Measurements from ENCODE around the gene SCNN1G. TPM values are rescaled to one million over a fixed set of nuclear protein-coding genes. Genes with fewer than 3 reads are reported as not detected.

Gene SCNN1G
- total RNA-seq, 3 donors from 2014 or later (not counting 1 experiment from before 2014, with no cell fraction given), result not detected

DNA sequence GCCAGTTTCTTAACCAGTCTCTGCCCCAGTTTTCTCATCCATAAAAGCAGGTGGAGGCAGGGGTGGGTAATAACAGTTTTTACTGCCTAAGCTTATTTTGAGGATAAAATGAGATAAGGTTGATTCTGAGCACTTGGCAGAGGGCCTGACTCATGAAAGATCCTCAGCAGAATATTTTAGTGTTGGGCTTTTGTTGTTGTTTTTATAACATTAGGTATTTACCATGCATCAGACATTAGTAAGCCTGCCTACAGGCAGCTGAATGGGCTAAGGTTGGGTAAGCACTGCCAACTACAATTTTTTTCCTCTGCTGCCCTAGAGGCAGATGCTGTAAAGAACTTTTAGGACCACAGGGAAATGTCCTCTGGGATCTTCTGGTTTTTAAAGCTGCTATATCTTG lies 43.1 kb downstream of the SCNN1G start:
- intact Hi-C loops (cut with micrococcal nuclease), result no loop called here
- H3K27me3 ChIP-seq (ENCODE audit: control insufficient read depth, insufficient read depth, low read length), result no peaks in the 10 kb centered on the region
- ATAC-seq (no peak), DNase-seq (no peak)
- H3K36me3 Mint-ChIP-seq, result no peaks in the 10 kb centered on the region
- H3K4me3 Mint-ChIP-seq, result no peak overlapping the region
- H3K9me3 Mint-ChIP-seq, result peaks cover 0 to 2% of the 10 kb centered on the region in 2 donors
- H3K27ac Mint-ChIP-seq, result no peak overlapping the region
- no peak overlapping the region for H3K27ac ChIP-seq (ENCODE audit: low read length)
- no peaks in the 10 kb centered on the region for H3K9me3 ChIP-seq (ENCODE audit: control insufficient read depth, insufficient read depth, low read length)
- H3K4me1 ChIP-seq (ENCODE audit: control insufficient read depth, insufficient read depth, low read length), result no peaks in the 10 kb centered on the region
- no peaks in the 10 kb centered on the region for H3K4me1 Mint-ChIP-seq
- H3K36me3 ChIP-seq (ENCODE audit: control insufficient read depth, insufficient read depth, low read length), result no peaks in the 10 kb centered on the region
- H3K4me3 ChIP-seq (ENCODE audit: low read length), result no peak overlapping the region
- peaks cover 5 to 6% of the 10 kb centered on the region in 2 donors for H3K27me3 Mint-ChIP-seq (ENCODE audit: low read depth in 2 of 2)
- TF ChIP-seq, protein P1, sequence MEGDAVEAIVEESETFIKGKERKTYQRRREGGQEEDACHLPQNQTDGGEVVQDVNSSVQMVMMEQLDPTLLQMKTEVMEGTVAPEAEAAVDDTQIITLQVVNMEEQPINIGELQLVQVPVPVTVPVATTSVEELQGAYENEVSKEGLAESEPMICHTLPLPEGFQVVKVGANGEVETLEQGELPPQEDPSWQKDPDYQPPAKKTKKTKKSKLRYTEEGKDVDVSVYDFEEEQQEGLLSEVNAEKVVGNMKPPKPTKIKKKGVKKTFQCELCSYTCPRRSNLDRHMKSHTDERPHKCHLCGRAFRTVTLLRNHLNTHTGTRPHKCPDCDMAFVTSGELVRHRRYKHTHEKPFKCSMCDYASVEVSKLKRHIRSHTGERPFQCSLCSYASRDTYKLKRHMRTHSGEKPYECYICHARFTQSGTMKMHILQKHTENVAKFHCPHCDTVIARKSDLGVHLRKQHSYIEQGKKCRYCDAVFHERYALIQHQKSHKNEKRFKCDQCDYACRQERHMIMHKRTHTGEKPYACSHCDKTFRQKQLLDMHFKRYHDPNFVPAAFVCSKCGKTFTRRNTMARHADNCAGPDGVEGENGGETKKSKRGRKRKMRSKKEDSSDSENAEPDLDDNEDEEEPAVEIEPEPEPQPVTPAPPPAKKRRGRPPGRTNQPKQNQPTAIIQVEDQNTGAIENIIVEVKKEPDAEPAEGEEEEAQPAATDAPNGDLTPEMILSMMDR (IDR thresholded peaks at IDR 0.05), result no peak

DNA sequence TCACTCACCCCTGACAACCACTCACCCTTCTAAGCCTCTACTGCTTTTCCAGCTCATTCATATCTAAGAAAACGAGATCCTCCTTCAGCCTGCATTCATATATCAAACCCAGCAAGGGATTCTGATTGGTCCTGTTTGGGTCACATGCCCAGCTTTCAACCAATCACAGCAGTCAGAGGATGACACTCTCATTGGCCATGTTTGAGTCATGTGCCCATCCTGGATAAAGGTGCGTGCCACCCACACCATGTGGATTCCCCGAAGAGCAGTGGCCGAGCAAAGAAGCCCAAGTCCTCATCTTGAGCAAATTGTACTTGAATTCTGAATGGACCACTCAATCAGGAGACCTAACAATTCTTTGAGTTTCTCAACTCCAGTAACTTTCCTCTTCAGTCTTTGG lies 45.0 kb downstream of the SCNN1G start:
- no peak overlapping the region for H3K27ac Mint-ChIP-seq
- no peaks in the 10 kb centered on the region for H3K4me1 Mint-ChIP-seq
- peaks cover 0 to 2% of the 10 kb centered on the region in 2 donors for H3K9me3 Mint-ChIP-seq
- H3K4me1 ChIP-seq (ENCODE audit: control insufficient read depth, insufficient read depth, low read length), result no peaks in the 10 kb centered on the region
- peaks cover 0 to 6% of the 10 kb centered on the region in 2 donors for H3K27me3 Mint-ChIP-seq (ENCODE audit: low read depth in 2 of 2)
- no peak for ATAC-seq
- 77% methylated on average over 4 of the region's 4 CpGs for WGBS (ENCODE audit: insufficient coverage)
- DNase-seq, result no peak
- TF ChIP-seq, protein P1 (IDR thresholded peaks at IDR 0.05), result no peak
- H3K9me3 ChIP-seq (ENCODE audit: control insufficient read depth, insufficient read depth, low read length), result no peaks in the 10 kb centered on the region
- intact Hi-C loops (cut with micrococcal nuclease), result no loop called here
- H3K4me3 ChIP-seq (ENCODE audit: low read length), result no peak overlapping the region
- H3K36me3 Mint-ChIP-seq, result no peaks in the 10 kb centered on the region
- H3K27ac ChIP-seq (ENCODE audit: low read length), result no peak overlapping the region
- H3K36me3 ChIP-seq (ENCODE audit: control insufficient read depth, insufficient read depth, low read length), result no peaks in the 10 kb centered on the region
- H3K27me3 ChIP-seq (ENCODE audit: control insufficient read depth, insufficient read depth, low read length), result no peaks in the 10 kb centered on the region
- no peak overlapping the region for H3K4me3 Mint-ChIP-seq

DNA sequence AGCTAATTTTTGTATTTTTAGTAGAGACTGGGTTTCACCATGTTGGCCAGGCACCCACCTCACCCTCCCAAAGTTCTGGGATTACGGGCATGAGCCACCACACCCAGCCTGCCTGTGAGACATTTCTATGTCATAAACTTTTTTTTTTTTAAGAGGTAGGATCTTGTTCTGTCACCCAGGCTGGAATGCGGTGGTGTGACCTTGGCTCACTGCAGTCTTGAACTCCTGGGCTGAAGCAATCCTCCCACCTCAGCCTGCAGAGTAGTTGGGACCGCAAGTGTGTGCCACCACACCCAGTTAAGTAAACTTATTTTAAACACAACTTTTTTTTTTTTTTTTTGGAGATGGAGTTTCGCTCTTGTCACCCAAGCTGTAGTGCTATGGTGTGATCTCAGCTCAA lies 47.2 kb downstream of the SCNN1G start:
- Histone ChIP-seq H3K27ac (ENCODE audit: low read length) (no peak overlapping the region), H3K36me3 (ENCODE audit: control insufficient read depth, insufficient read depth, low read length) (no peaks in the 10 kb centered on the region), H3K4me3 (ENCODE audit: low read length) (no peak overlapping the region), H3K27me3 (ENCODE audit: control insufficient read depth, insufficient read depth, low read length) (no peaks in the 10 kb centered on the region), H3K9me3 (ENCODE audit: control insufficient read depth, insufficient read depth, low read length) (no peaks in the 10 kb centered on the region), H3K4me1 (ENCODE audit: control insufficient read depth, insufficient read depth, low read length) (no peaks in the 10 kb centered on the region)
- Mint-ChIP-seq H3K27me3 (ENCODE audit: low read depth in 2 of 2) (peaks cover 0 to 6% of the 10 kb centered on the region in 2 donors), H3K4me1 (no peaks in the 10 kb centered on the region), H3K27ac (no peak overlapping the region), H3K4me3 (no peak overlapping the region), H3K9me3 (peaks cover 0 to 2% of the 10 kb centered on the region in 2 donors), H3K36me3 (no peaks in the 10 kb centered on the region)
- ATAC-seq (no peak), DNase-seq (no peak)
- intact Hi-C loops (cut with micrococcal nuclease), result no loop called here
- 93% methylated on average over 2 of the region's 4 CpGs for WGBS (ENCODE audit: insufficient coverage)
- TF ChIP-seq, protein P1 (IDR thresholded peaks at IDR 0.05), result no peak

DNA sequence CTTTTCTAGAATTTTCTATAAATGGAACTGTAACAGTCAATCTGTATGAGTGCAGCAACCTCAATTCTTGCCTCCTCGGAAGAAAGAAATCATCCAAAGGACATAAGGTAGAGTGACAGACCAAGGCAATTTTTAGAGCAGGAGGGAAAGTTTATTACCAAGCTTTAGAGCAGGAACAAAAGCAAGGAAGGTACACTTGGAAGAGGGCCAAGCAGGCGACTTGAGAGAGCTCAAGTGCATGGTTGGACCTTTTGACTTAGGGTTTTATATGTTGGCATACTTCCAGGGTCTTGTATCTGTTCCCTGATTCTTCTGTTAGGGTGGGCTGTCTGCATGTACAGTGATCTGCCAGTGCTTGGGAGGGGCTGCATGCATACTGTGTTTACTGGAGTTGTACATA lies 50.3 kb downstream of the SCNN1G start:
- ATAC-seq (no peak), DNase-seq (no peak)
- TF ChIP-seq, protein P1 (IDR thresholded peaks at IDR 0.05), result no peak
- no peak overlapping the region for H3K27ac Mint-ChIP-seq
- Histone ChIP-seq H3K36me3 (ENCODE audit: control insufficient read depth, insufficient read depth, low read length) (no peaks in the 10 kb centered on the region), H3K27me3 (ENCODE audit: control insufficient read depth, insufficient read depth, low read length) (no peaks in the 10 kb centered on the region), H3K27ac (ENCODE audit: low read length) (no peak overlapping the region), H3K4me3 (ENCODE audit: low read length) (no peak overlapping the region), H3K9me3 (ENCODE audit: control insufficient read depth, insufficient read depth, low read length) (no peaks in the 10 kb centered on the region), H3K4me1 (ENCODE audit: control insufficient read depth, insufficient read depth, low read length) (no peaks in the 10 kb centered on the region)
- 72% methylated on average over 2 of the region's 2 CpGs for WGBS (ENCODE audit: insufficient coverage)
- H3K4me1 Mint-ChIP-seq, result no peaks in the 10 kb centered on the region
- no peaks in the 10 kb centered on the region for H3K36me3 Mint-ChIP-seq
- H3K27me3 Mint-ChIP-seq (ENCODE audit: low read depth in 2 of 2), result peaks cover 0 to 10% of the 10 kb centered on the region in 2 donors
- intact Hi-C loops (cut with micrococcal nuclease), result no loop called here
- no peak overlapping the region for H3K4me3 Mint-ChIP-seq
- H3K9me3 Mint-ChIP-seq, result peaks cover 0 to 2% of the 10 kb centered on the region in 2 donors
